ENCODE measurements around the gene EGLN1.
"Not testable (repeated sequence)": the region's sequence is repeated elsewhere in the genome, so short reads cannot be mapped to it uniquely, and the experiment has no call there.

Gene EGLN1

DNA sequence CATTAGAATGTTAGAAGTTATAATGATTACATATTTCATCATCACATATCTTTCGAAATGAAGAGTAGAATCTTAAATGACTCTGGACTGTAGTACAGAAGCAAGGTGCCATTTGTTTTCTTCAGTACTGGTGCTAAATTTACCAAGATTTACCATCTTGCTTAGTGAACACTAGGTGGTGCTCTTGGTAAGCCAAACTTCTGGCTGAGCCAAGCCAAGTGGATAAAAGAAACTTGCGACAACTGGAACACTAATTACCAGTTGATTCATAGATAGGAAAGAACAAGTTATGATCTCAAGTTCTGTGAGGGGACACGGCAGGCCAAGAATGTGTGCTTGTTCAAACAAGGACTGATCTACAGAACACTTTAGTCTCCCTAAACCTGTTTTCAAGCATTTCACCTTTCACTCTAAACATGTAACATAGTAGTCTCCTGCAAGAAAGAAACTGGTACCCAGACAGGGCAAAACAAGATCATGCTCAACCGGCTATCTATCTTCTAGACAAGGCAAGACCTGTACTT lies 64.2 kb downstream of the EGLN1 start:
- peak; percentile 30 for DNase-seq

DNA sequence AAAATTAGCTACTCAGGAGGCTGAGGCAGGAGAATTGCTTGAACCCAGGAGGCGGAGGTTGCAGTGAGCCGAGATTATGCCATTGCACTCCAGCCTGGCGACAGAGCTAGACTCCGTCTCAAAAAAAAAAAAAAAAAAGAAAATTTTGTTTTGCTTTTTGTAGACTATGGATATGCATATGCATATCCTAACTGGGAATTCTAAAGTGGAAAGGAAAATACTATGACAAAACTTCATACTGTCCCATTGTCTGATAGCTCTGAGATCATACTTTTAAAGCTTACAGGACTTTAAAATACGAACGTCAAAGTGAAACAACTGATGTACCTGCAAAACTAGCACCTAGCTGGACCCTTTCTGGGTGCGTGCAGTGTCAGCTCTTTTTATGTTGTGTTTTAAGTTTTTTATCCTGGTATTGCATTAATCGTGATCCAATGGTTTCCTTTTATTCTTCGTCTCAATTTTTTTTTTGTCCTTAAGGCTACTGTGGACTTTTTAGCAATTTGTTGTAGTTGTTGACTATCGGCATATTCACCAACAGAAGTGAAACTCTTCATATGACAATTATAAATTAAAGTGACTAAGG lies 64.8 kb downstream of the EGLN1 start:
- no peak for DNase-seq

DNA sequence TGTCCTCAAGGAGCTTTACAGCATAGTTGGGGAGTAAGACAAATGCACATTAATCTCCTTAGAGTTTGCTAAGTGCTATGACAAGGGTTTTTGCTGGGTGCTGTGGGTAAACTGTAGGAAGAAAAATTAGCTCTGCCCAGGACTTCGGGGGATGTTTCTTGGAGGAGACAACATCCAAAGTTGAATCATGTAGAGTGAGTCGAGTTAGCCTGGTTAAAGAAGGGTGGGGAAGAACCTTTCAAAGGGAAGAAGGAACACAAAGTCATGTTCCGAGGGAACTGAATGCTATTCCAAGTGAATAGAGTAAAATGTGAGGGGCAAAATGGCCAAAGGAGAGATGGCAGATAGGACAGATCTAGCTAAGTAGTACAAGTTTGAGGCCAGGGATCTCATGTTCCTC lies 66.9 kb downstream of the EGLN1 start:
- DNase-seq = no peak

DNA sequence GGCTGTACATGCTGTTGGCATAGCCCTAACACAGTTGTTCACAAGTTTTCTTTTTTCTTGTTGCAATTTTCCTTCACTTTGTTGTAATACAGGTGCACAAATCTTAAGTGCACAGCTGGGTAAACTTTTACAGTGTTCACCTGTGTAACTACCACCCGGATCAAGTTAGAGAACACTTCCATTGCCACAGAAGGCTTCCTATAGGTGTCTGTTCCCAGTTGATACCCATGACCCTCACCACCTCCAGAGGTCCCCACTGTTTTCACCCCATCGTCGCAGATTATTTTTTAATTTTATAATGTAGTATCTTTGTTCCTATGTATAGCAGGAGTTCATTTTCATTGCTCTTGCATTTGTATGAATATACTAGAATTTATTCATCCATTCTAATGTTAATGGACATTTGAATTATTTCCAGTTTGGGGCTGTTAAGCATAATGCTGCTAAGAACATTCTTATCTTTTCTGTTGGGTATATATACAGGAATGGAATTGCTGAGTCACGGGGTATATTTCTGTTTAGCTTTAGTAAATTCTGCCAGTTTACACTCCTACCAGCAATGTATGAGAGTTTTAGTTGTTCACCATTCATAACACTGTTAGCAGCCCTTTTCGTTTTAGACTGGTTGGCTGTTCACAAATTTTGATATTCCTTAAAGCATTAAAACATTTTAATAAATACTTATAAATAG lies 67.6 kb downstream of the EGLN1 start:
- no peak for DNase-seq

- no peak for DNase-seq
Measured at GRCh38 chr1:231353086-231353485, 69.0 kb downstream of the EGLN1 start.

- no peak for DNase-seq
Measured at GRCh38 chr1:231351816-231352215, 70.3 kb downstream of the EGLN1 start.

DNA sequence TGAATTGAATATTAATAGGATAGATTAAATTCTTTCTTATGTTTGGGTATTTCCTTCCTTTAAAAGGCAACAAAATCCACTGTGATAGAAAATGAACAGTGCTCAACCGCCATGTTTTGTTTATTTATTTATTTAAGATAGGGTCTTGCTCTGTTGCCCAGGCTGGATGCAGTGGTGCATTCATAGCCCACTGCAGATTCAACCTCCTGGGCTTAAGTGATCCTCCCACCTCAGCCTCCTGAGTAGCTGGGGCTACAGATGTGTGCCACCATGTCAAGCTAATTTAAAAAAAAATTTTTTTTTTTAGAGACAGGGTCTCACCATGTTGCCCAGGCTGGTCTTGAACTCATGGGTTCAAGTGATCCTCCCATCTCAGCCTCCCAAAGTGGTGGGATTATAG lies 73.2 kb downstream of the EGLN1 start:
- not testable (repeated sequence) for DNase-seq

- no peak for DNase-seq
Measured at GRCh38 chr1:231348442-231348841, 73.6 kb downstream of the EGLN1 start.

DNA sequence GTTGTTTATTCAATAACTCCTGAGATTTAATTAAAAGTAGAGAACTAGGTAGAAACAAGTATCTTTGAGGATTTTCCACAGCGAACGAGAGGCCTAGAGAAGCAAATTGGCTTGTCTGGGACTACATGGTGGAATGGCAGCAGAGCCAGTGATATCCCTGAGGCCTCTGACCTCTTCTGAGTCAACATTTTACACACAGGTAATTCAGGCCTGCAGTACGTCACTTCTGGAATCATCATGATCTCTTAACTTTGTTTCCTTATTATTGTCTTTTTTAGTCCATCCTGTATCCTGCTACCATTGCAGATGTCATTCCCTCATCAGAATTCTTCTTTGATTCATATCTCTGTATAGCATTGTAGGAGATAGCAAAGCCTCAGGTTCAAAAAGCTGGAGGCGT lies 74.1 kb downstream of the EGLN1 start:
- no peak for DNase-seq

GRCh38 chr1:231340328-231341013 lies 81.6 kb downstream of the EGLN1 start:
- DNase-seq = no peak

- DNase-seq = no peak
Measured at GRCh38 chr1:231338270-231339128, 83.6 kb downstream of the EGLN1 start, which contains the start of gene SPRTN. SPRTN (plus strand) TSS chr1:231338293; CDS start chr1:231338384, 91 bp downstream.

DNA sequence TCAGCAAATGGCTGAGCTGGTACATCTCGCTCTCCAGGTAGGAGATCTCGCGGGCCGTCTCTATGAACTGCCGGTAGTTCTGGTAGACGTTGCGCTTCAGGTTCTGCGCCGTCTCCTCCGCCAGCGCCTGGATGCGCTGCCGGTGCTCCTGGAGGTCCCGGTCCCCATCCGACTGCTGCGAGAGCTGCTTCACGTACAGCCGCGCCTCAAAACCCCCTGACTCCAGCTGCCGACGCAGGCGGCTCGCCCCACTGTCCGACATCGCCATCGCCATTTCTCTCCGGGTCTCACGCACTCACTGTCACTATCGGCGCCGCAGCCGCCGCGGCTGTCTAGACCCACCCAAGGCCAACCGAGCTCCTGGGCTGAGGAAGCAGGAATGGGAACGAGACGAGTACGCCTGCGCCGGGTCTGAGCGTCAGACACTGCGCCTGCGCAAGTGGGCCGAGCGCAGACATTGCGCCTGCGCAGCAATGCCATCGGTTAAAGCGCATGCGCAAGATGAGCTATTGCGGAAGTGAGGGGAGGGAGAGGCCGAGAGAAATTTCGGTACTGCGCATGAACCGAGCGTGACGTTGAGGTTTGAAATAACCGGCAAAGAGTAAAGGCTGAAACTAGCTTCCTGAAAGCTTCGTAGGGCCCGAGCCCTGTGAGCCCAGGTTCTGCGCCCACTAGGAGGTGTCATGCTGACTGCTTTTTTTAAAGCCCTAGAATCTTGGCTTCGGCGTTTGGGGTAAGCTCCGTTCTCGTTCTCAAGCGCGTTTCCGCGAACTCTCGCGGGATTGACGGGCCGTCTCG lies 84.4 kb downstream of the EGLN1 start, which contains the start of gene EXOC8:
TSS of gene EXOC8 (minus strand) at position 381 of the 798 bp plus-strand sequence. CDS start at position 274, 107 bp downstream.
- DNase-seq = peak; percentile 97

DNA sequence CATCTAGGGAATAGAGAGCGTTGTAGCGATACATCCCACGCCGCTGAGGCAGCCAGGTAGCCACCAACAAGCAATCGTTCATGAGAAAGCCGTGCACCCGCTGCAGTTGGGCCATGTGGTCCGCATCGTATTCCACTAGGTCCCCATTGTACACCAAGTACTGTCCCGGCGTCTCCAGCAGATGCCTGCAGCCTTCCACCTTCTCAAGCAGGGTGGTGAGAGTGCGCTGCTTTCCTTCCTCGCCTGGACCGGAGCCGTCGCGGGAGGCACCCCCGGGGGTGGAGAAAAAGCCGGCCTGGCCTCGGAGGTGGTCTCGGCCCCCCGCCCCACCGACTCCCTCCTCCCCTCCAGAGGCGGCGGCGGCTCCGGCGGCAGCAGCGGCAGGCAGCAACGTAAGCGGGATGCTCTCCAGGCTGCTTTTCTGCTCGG lies 85.0 kb downstream of the EGLN1 start:
- DNase-seq = no peak

DNA sequence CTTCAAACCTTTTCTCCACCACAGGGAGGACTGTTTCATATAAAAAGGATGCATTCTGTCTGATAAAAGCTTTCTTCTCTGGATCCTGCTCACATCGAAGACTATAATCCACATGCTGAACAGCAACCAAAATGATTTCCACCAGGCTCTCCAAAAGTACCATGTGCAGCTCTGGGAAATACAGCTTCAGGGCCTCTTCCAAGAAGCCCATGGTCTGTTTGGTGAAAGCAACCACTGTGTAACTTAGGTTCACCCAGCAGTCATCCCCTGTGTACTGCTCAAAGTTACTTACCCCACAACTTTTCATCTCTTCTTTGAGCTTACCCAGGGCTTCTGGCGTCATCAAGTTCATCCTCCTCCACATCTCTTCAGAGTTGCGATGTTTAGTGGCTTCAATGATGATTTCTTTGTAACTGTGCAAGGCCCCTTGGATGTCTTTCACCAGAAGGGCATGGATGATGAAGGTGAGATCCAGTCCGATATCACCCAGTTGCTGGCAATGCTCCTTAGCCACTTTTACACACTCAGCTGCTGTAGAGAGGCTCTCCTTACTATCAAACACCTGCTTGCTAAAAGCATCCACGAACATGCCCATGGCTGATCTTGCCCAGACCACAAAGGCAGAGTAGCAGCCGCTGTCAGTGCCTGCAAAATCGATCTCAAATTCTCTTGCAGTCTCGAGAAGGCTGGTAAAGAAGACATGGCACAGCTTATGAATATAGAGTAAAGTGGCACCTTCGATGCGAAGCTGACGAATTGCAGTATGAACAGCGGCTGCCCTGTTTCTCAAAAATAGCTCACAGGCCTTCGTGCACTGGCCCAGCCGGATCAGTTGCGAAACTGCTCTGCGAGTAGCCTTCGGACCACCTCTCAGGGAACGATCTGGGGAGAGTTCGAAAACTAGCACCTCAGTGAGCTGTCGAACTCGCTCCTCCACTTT lies 86.2 kb downstream of the EGLN1 start:
- no peak for DNase-seq

DNA sequence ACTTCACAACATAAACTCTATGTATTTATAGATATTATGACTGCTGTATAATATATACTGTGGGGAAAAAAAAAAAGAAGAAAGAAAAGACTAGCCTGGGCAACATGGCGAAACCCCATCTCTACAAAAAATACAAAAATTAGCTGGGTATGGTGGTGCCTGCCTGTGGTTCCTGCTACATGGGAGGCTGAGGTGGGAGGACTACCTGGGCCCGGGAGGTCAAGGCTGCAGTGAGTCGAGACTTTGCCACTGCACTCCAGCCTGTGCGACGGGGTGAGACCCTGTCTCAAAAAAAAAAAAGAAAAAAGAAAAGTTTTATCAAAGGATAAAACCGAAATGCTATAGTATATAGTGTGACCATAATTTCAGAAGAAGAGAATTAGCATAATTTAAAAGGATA lies 87.1 kb downstream of the EGLN1 start:
- no peak for DNase-seq

GRCh38 chr1:231334079-231334666 lies 87.9 kb downstream of the EGLN1 start:
- DNase-seq = no peak

- no peak for DNase-seq
Measured at GRCh38 chr1:231332761-231333160, 89.3 kb downstream of the EGLN1 start.

GRCh38 chr1:231329483-231329882 lies 92.6 kb downstream of the EGLN1 start:
- DNase-seq = no peak

GRCh38 chr1:231327617-231328016 lies 94.5 kb downstream of the EGLN1 start:
- DNase-seq = no peak

GRCh38 chr1:231326248-231326647 lies 95.8 kb downstream of the EGLN1 start:
- DNase-seq = no peak
